ENCODE results near the gene U2AF2. TPM values are rescaled to one million over a fixed set of nuclear protein-coding genes. Genes with fewer than 3 reads are reported as not detected.
"Not testable (repeated sequence)": the region's sequence is repeated elsewhere in the genome, so short reads cannot be mapped to it uniquely, and the experiment has no call there.

U2AF2 gene
- polyA plus RNA-seq, 2 donors, result 110 to 120 TPM

DNA sequence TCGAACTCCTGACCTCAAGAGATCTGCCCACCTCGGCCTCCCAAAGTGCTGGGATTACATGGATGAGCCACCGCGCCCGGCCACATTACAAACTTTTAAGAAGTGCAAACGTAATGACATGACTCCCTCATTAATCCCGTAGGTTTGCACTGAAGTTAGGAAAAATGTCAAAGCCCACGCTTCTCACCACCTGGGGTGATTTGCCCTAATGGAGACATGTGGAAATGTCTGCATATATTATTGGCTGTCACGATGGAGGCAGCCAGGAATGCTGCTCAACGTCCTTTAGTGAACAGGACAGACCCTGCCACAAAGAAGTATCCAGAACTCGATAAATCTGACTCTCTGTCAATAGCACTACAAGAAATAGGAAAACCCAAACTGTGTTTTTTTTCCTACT, 62.4 kb downstream of the U2AF2 start:
- Histone ChIP-seq H3K36me3 (ENCODE audit: control insufficient read depth in 2 of 2, insufficient read depth in 2 of 2, low read length in 1 of 2) (no peaks in the 10 kb centered on the region), H3K27ac (ENCODE audit: low read depth in 2 of 2, low read length in 1 of 2) (no peak overlapping the region), H3K4me3 (ENCODE audit: low read depth in 1 of 2, low read length in 2 of 2) (no peak overlapping the region), H3K9me3 (ENCODE audit: control insufficient read depth in 2 of 2, insufficient read depth in 1 of 2, low read depth in 1 of 2, low read length in 1 of 2) (peaks cover 2 to 4% of the 10 kb centered on the region in 2 donors), H3K4me1 (ENCODE audit: control insufficient read depth in 2 of 2, insufficient read depth in 2 of 2, low read length in 1 of 2) (no peaks in the 10 kb centered on the region), H3K27me3 (ENCODE audit: control insufficient read depth in 1 of 2, insufficient read depth in 2 of 2, low read length in 2 of 2) (no peaks in the 10 kb centered on the region)
- WGBS, 2 donors, result 71 to 75% methylated on average over 11 of the region's 11 CpGs

DNA sequence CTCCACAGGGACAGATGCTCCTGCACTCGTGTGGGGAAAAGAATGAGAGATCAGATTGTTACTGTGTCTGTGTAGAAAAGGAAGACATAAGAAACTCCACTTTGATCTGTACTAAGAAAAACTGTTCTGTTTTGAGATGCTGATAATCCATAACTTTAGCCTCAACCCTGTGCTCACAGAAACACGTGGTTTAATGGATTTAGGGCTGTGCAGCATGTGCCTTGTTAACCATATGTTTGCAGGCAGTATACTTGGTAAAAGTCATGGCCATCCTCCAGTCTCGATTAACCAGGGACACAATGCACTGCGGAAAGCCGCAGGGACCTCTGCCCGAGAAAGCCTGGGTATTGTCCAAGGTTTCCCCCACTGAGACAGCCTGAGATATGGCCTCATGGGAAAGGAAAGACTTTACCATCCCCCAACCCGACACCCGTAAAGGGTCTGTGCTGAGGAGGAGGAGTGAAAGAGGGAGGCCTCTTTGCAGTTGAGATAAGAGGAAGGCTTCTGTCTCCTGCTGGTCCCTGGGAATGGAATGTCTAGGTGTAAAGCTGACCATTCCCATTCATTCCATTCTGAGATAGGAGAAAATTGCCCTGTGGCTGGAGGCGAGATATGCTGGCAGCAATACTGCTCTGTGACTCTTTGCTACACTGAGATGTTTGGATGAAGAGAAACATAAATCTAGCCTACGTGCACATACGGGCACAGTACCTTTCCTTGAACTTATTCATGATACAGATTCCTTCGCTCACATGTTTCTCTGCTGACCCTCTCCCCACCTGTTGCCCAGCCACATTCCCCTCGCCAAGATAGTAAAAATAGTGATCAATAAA, 63.3 kb downstream of the U2AF2 start:
- not testable (repeated sequence) for H3K27ac ChIP-seq (ENCODE audit: low read depth in 2 of 2, low read length in 1 of 2); H3K36me3 ChIP-seq (ENCODE audit: control insufficient read depth in 2 of 2, insufficient read depth in 2 of 2, low read length in 1 of 2); H3K4me3 ChIP-seq (ENCODE audit: low read depth in 1 of 2, low read length in 2 of 2); H3K9me3 ChIP-seq (ENCODE audit: control insufficient read depth in 2 of 2, insufficient read depth in 1 of 2, low read depth in 1 of 2, low read length in 1 of 2); H3K4me1 ChIP-seq (ENCODE audit: control insufficient read depth in 2 of 2, insufficient read depth in 2 of 2, low read length in 1 of 2); H3K27me3 ChIP-seq (ENCODE audit: control insufficient read depth in 1 of 2, insufficient read depth in 2 of 2, low read length in 2 of 2)
- WGBS, 2 donors, result 39 to 42% methylated on average over 13 of the region's 13 CpGs

DNA sequence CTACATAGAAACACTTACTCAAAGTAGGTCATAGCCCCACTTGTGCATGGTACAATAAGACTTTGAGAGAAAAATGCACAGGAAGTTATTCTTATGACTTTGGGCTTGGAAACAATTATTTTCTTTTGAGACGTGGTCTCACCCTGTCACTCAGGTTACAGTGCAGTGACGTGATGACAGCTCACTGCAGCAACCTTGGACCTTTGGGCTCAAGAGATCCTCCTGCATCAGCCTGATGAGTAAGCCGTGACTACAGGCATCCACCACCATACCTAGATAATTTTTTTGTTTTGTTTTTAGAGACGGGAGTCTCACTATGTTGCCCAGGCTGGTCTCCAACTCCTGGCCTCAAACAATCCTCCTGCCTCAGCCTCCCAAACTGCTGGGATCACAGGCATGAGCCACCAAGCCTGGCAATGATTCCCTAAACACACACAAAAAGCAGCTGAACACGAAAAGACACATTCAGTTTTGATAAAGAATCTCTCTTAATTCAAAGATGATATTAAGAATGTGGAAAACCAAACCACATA, 65.4 kb downstream of the U2AF2 start:
- H3K9me3 ChIP-seq (ENCODE audit: control insufficient read depth in 2 of 2, insufficient read depth in 1 of 2, low read depth in 1 of 2, low read length in 1 of 2), result peaks cover 2 to 4% of the 10 kb centered on the region in 2 donors
- H3K4me1 ChIP-seq (ENCODE audit: control insufficient read depth in 2 of 2, insufficient read depth in 2 of 2, low read length in 1 of 2), result no peaks in the 10 kb centered on the region
- H3K27ac ChIP-seq (ENCODE audit: low read depth in 2 of 2, low read length in 1 of 2), result no peak overlapping the region
- no peaks in the 10 kb centered on the region for H3K36me3 ChIP-seq (ENCODE audit: control insufficient read depth in 2 of 2, insufficient read depth in 2 of 2, low read length in 1 of 2)
- no peaks in the 10 kb centered on the region for H3K27me3 ChIP-seq (ENCODE audit: control insufficient read depth in 1 of 2, insufficient read depth in 2 of 2, low read length in 2 of 2)
- no peak overlapping the region for H3K4me3 ChIP-seq (ENCODE audit: low read depth in 1 of 2, low read length in 2 of 2)
- 66 to 69% methylated on average over 5 of the region's 5 CpGs for WGBS, 2 donors

DNA sequence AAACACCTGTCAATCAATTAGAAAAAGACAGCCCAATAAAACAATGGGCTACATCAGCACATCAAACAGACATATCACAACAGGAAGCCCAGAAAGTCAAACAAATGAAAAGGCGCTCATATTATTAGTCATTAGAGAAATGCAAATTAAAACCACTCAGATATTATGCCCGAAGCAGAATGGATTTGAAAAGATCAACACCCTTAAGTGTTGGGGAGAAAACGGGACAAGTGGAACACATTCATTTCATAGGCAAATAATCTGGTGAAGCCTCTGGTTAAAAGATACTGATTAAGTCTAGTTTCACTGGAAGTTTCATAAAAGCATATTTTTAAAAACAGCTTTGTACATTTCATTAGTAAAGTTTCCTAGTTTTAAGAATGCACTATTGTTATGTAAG, 66.0 kb downstream of the U2AF2 start:
- no peak overlapping the region for H3K27ac ChIP-seq (ENCODE audit: low read depth in 2 of 2, low read length in 1 of 2)
- H3K27me3 ChIP-seq (ENCODE audit: control insufficient read depth in 1 of 2, insufficient read depth in 2 of 2, low read length in 2 of 2), result no peaks in the 10 kb centered on the region
- no peaks in the 10 kb centered on the region for H3K36me3 ChIP-seq (ENCODE audit: control insufficient read depth in 2 of 2, insufficient read depth in 2 of 2, low read length in 1 of 2)
- peaks cover 2 to 4% of the 10 kb centered on the region in 2 donors for H3K9me3 ChIP-seq (ENCODE audit: control insufficient read depth in 2 of 2, insufficient read depth in 1 of 2, low read depth in 1 of 2, low read length in 1 of 2)
- no peak overlapping the region for H3K4me3 ChIP-seq (ENCODE audit: low read depth in 1 of 2, low read length in 2 of 2)
- 81 to 89% methylated on average over 3 of the region's 3 CpGs for WGBS, 2 donors
- H3K4me1 ChIP-seq (ENCODE audit: control insufficient read depth in 2 of 2, insufficient read depth in 2 of 2, low read length in 1 of 2), result no peaks in the 10 kb centered on the region

DNA sequence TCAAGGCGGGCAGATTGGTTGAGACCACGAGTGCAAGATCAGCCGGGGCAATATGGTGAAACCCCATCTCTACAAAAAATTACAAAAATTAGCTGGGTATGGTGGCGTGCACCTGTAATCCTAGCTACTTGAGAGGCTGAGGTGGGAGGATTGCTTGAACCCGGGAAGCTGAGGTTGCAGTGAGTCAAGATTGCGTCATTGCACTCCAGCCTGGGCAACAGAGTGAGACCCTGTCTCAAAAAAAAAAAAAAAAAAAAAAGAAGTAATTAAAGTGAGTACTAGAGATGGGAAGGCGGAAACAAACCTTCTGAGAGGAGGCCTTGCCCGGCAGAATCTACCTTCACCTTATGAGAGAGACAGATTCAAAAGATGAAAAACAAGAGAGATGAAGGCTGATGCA, 68.7 kb downstream of the U2AF2 start:
- no peaks in the 10 kb centered on the region for H3K27me3 ChIP-seq (ENCODE audit: control insufficient read depth in 1 of 2, insufficient read depth in 2 of 2, low read length in 2 of 2)
- no peak overlapping the region for H3K4me3 ChIP-seq (ENCODE audit: low read depth in 1 of 2, low read length in 2 of 2)
- H3K9me3 ChIP-seq (ENCODE audit: control insufficient read depth in 2 of 2, insufficient read depth in 1 of 2, low read depth in 1 of 2, low read length in 1 of 2), result peaks cover 2 to 4% of the 10 kb centered on the region in 2 donors
- H3K4me1 ChIP-seq (ENCODE audit: control insufficient read depth in 2 of 2, insufficient read depth in 2 of 2, low read length in 1 of 2), result no peaks in the 10 kb centered on the region
- no peak overlapping the region for H3K27ac ChIP-seq (ENCODE audit: low read depth in 2 of 2, low read length in 1 of 2)
- no peaks in the 10 kb centered on the region for H3K36me3 ChIP-seq (ENCODE audit: control insufficient read depth in 2 of 2, insufficient read depth in 2 of 2, low read length in 1 of 2)
- 91 to 93% methylated on average over 8 of the region's 8 CpGs for WGBS, 2 donors

Other genes with a start within 250 kb of the U2AF2 start
- 10 to 100 TPM; 12.8 to 24.1 TPM for gene UBE2S, start 247.2 kb upstream of the U2AF2 start, polyA plus RNA-seq
- under 1 TPM in 1 of 2 donors, not detected in 1; 0.01 TPM for gene SHISA7, start 211.7 kb upstream of the U2AF2 start, polyA plus RNA-seq
- 10 to 100 TPM; 38.6 to 95.2 TPM for gene ISOC2, start 193.4 kb upstream of the U2AF2 start, polyA plus RNA-seq
- gene C19orf85, start 190.3 kb upstream of the U2AF2 start, polyA plus RNA-seq, result under 1 TPM in 1 of 2 donors, not detected in 1; 0.04 TPM
- 1 to 10 TPM; 3.8 to 7.0 TPM for gene ZNF628, start 178.4 kb upstream of the U2AF2 start, polyA plus RNA-seq
- gene NAT14, start 169.8 kb upstream of the U2AF2 start, polyA plus RNA-seq, result 1 to 10 TPM; 4.2 to 6.8 TPM
- 1 to 10 TPM in 1 of 2 donors, under 1 TPM in 1; 0.92 to 1.0 TPM for gene SSC5D, start 166.6 kb upstream of the U2AF2 start, polyA plus RNA-seq
- not detected for gene SBK2, start 117.9 kb upstream of the U2AF2 start, polyA plus RNA-seq
- gene SBK3, start 109.5 kb upstream of the U2AF2 start, polyA plus RNA-seq, result under 1 TPM; 0.09 to 0.18 TPM
- 1 to 10 TPM; 3.4 to 4.4 TPM for gene ZNF579, start 74.2 kb upstream of the U2AF2 start, polyA plus RNA-seq
- gene FIZ1, start 55.5 kb upstream of the U2AF2 start, polyA plus RNA-seq, result 10 to 100 TPM in 1 of 2 donors, 1 to 10 TPM in 1; 7.2 to 10.9 TPM
- gene ZNF524, start 54.7 kb upstream of the U2AF2 start, polyA plus RNA-seq, result 10 to 100 TPM; 24.6 to 30.5 TPM
- gene ZNF865, start 49.4 kb upstream of the U2AF2 start, polyA plus RNA-seq, result 1 to 10 TPM; 4.3 to 5.9 TPM
- 1 to 10 TPM; 5.2 to 5.9 TPM for gene ZNF784, start 30.5 kb upstream of the U2AF2 start, polyA plus RNA-seq
- gene ZNF580, start 14.0 kb upstream of the U2AF2 start, polyA plus RNA-seq, result 10 to 100 TPM; 12.8 to 14.2 TPM
- gene ZNF581, start 11.4 kb upstream of the U2AF2 start, polyA plus RNA-seq, result 10 to 100 TPM; 10.3 to 16.6 TPM
- 1 to 10 TPM; 5.6 to 9.1 TPM for gene CCDC106, start 6.8 kb upstream of the U2AF2 start, polyA plus RNA-seq
- 10 to 100 TPM; 79.1 to 83.0 TPM for gene EPN1, start 20.2 kb downstream of the U2AF2 start, polyA plus RNA-seq
- not detected for gene NLRP9, start 83.4 kb downstream of the U2AF2 start, polyA plus RNA-seq
- not detected for gene RFPL4A, start 104.1 kb downstream of the U2AF2 start, polyA plus RNA-seq
- not detected for gene RFPL4AL1, start 114.1 kb downstream of the U2AF2 start, polyA plus RNA-seq
- not detected for gene NLRP11, start 177.0 kb downstream of the U2AF2 start, polyA plus RNA-seq
- not detected for gene NLRP4, start 181.5 kb downstream of the U2AF2 start, polyA plus RNA-seq